ENCODE data around the gene SORCS2.

Gene SORCS2

GRCh38 chr4:7609316-7609715 is 417.0 kb downstream of the SORCS2 start:
- TF ChIP-seq GATA1 (IDR thresholded peaks at IDR 0.05; ENCODE audit: low read depth, low read length) (no peak), POLR2A (IDR thresholded peaks at IDR 0.05; ENCODE audit: low read length) (no peak)
- no peak for DNase-seq

DNA sequence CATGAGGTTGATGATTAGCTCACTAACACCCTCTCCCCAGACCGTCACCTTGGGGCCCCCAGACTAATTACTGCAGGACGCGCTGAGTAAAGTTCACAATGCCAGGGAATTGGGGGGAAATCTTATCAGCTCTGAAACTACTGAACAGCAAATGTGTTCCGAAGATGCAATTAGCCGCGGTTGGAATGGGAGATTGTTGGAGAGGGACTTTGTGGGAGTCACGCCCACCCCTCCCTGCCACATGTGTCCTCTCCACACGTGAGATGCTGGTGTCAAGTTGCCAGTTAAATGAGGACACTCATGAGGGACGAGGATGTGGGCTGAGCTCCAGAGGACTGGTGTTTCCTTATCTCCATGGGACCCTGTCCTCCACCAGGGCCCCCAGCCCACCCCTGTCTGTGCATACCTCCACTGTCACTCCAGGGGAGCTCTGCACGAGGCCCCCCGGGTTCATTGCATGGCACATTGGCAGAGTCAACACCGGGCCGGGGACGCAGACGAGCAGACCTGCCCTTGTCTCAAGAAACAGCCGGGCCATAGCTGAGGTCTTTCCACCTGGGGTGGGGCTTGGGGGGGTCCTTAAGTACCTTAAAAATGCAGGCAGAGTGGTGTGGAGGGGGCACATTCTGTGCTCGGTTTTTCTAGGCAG is 417.8 kb downstream of the SORCS2 start:
- DNase-seq = no peak
- TF ChIP-seq POLR2A (IDR thresholded peaks at IDR 0.05; ENCODE audit: low read length) (no peak), GATA1 (IDR thresholded peaks at IDR 0.05; ENCODE audit: low read depth, low read length) (no peak)

DNA sequence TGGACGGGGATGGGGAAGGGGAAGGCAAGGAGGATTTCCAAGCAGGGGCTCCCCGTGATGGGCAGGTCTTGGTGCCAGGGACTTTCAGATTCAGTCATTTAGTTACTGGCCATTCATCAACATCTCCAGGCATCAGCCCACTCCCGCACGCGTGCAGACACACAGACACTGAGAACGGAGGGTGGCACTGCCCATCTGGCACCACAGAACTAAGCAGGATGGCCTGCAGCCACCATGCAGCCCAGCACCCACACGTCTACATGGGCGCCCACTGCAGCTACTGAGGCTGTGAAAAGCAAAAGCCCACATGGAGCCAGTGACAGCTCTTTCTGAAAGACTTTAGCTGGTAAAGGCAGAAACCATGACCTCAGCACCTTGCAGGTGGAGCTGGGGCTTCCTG is 418.5 kb downstream of the SORCS2 start:
- DNase-seq = no peak
- TF ChIP-seq GATA1 (IDR thresholded peaks at IDR 0.05; ENCODE audit: low read depth, low read length) = no peak
- TF ChIP-seq POLR2A (IDR thresholded peaks at IDR 0.05; ENCODE audit: low read length) = no peak

- no peak for DNase-seq
- TF ChIP-seq GATA1 (IDR thresholded peaks at IDR 0.05; ENCODE audit: low read depth, low read length) (no peak), POLR2A (IDR thresholded peaks at IDR 0.05; ENCODE audit: low read length) (no peak)
These were observed 420.1 kb downstream of the SORCS2 start for GRCh38 chr4:7612311-7612897.

DNA sequence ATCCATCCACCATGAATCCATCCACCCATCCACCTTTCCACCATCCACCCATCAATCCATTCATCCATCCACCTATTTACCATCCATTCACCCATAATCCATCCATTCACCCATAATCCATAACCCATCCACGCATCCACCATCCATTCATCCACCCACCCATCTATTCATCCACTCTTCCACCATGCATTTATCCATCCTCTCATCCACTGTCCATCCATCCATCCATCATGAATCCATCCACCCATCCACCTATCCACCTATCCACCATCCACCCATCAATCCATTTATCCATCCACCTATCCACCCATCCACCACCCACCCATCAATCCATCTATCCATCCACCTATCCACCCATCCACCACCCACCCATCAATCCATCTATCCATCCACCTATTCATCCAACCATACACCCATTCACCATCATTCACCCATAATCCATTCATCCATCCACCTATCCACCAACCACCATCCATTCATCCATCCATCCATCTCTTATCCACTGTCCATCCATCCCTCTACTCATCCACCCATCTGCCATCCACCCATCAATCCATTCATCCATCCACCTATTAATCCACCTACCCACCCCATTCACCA is 422.1 kb downstream of the SORCS2 start:
- TF ChIP-seq POLR2A (IDR thresholded peaks at IDR 0.05; ENCODE audit: low read length) = no peak
- TF ChIP-seq GATA1 (IDR thresholded peaks at IDR 0.05; ENCODE audit: low read depth, low read length) = no peak
- DNase-seq = no peak

DNA sequence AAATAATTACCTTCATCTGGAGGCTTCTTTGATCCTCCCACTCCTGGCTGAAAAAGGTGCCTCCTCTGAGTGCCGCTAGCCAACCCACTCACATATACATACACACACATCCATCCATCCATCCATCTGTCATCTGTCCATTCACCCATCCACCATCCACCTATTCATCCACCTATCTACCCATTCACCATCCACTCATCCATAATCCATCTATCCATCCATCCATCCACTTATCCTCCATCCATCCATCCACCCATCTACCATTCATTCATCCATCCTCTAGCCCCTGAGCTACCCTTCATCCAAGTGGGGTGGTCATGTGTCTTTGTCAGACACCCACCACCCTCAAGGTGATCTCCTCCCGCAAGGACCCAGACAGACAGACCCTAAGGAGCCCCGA is 423.9 kb downstream of the SORCS2 start:
- no peak for DNase-seq
- TF ChIP-seq GATA1 (IDR thresholded peaks at IDR 0.05; ENCODE audit: low read depth, low read length) = no peak
- no peak for TF ChIP-seq POLR2A (IDR thresholded peaks at IDR 0.05; ENCODE audit: low read length)

DNA sequence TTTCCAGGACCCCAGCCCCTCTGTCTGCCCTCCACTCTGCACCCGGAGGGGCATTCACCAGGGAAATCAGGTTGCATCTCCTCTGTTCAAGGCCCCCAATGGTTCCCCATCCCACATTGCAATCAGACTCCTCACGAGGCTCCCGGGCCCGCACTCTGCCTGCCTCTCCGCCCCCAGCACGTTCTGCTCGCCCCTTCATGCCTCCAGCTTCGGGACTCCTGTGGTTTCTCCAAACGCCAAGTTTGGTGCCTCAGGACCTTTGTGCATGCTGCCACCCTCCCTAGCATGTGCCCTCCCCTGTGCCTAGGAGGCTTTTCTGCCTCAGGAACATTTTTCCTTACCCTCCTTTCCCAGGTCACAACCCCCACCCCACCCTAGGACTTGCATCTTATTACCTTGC is 426.0 kb downstream of the SORCS2 start:
- TF ChIP-seq GATA1 (IDR thresholded peaks at IDR 0.05; ENCODE audit: low read depth, low read length) (no peak), POLR2A (IDR thresholded peaks at IDR 0.05; ENCODE audit: low read length) (no peak)
- no peak for DNase-seq

DNA sequence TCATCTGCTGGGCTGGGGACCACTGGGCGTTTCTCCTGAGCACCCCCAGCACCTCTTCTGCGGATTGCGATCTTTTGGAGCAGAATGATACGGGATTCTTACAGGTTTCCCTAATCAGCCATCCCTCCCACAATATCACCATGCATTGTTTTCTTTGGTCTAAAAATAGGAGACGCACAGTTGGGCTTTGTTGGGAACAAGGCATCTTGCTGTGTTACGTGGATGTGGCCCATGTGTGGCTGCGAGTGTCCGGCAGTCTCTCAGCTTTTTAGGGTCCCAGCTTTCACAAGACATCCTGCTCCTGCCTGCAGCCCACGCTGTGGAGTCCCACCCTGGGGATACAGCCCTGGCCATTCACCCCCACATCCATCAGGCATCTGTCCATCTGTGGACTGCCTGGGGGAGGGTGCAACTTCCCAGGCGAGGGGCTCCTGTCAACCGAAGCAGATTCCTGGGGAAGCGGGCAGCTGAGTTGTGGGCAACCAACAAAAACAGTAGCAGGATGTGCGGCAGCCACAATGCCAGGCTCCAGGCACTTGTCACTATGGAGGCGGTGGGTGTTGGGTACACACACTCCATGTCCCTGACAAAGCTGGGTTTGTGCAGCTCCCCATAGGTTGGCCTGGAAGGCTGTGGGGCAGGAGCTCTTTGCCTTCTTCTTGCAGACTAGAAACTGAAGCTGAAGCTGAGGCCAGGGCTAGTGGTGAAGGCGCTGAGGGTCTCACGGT is 427.9 kb downstream of the SORCS2 start:
- DNase-seq = no peak
- TF ChIP-seq GATA1 (IDR thresholded peaks at IDR 0.05; ENCODE audit: low read depth, low read length) (no peak), POLR2A (IDR thresholded peaks at IDR 0.05; ENCODE audit: low read length) (no peak)

GRCh38 chr4:7620814-7621176 is 428.5 kb downstream of the SORCS2 start:
- DNase-seq = no peak
- no peak for TF ChIP-seq POLR2A (IDR thresholded peaks at IDR 0.05; ENCODE audit: low read length)
- no peak for TF ChIP-seq GATA1 (IDR thresholded peaks at IDR 0.05; ENCODE audit: low read depth, low read length)

DNA sequence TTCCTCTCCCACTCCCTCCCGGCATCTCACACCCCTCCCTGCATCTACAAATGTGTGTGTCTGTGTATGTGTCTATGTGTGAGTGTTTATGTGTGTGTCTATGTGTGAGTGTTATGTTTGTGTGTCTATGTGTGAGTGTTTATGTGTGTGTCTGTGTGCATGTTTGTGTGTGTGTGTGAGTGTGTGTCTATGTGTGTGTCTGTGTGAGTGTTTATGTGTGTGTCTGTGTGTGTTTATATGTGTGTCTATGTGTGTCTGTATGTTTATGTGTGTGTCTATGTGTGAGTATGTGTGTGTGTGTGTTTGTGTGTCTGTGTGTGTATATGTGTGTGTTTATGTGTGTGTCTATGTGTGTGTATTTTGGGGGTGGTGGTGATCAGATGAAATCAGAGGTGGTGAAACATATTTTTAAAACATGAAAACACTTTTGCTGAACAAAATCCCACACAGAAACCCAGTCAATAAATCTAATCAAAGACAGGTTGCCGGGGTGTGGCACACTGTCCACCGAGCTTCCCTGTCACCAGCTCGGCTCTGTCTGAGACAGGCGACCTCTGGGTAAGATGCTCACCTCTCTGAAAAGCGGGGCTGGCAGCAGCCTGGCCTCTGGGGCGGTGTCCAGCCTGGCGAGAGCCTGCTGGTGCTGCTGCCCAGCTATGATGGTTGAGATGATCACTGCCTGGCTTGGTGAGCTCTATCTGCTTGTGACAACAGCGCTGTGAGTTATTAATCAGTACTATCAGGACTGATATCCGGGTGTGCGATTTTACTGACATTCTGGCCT is 429.1 kb downstream of the SORCS2 start:
- no peak for TF ChIP-seq GATA1 (IDR thresholded peaks at IDR 0.05; ENCODE audit: low read depth, low read length)

DNA sequence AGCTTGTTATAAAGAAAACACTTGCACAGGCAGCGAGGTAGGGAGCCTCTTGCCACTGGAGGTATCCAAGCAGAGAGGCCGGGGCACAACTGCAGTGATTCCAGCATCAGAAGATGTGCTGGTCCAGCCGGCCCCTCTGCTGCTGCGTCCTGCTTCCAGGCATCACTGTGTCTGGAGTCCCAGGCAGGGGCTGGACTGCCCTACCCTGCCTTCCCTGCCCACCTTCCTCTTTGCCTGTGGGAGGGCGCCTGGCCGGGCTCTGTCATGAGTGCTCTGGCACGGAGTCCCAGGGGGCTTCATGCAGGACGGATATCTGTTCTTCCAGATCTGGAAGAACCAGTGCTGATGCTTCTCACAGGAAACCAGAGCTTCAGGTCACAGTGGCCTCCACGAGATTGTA is 430.0 kb downstream of the SORCS2 start:
- TF ChIP-seq GATA1 (IDR thresholded peaks at IDR 0.05; ENCODE audit: low read depth, low read length) (no peak), POLR2A (IDR thresholded peaks at IDR 0.05; ENCODE audit: low read length) (no peak)
- DNase-seq = no peak

More for the DNA sequence above, 429.1 kb downstream of the SORCS2 start:
- no peak for DNase-seq

DNA sequence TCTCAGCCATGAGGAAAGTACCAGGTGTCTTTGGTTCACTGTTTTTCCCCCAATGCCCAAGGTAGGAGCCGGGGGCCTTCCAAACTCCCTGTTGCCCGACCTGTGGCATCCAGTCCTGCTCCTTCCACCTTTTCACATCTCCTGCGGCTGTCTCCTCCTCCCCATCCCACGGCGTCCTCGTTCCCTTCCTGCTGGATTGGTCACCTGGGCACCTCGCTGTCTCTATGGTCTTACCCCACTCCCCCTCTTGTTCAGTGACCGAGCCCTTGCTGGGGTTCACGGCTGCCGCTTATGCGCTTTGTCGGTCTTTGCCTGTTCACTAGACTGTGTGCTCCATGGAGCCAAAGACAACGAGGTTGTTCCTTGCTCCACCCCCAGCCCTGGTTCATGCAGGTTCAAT is 431.1 kb downstream of the SORCS2 start:
- no peak for TF ChIP-seq GATA1 (IDR thresholded peaks at IDR 0.05; ENCODE audit: low read depth, low read length)
- TF ChIP-seq POLR2A (IDR thresholded peaks at IDR 0.05; ENCODE audit: low read length) = no peak

GRCh38 chr4:7624396-7624980 is 432.1 kb downstream of the SORCS2 start:
- TF ChIP-seq GATA1 (IDR thresholded peaks at IDR 0.05; ENCODE audit: low read depth, low read length) (no peak), POLR2A (IDR thresholded peaks at IDR 0.05; ENCODE audit: low read length) (no peak)

More for the DNA sequence above, 431.1 kb downstream of the SORCS2 start:
- DNase-seq = no peak

More at GRCh38 chr4:7624396-7624980, 432.1 kb downstream of the SORCS2 start:
- DNase-seq = no peak
